NCI-H2196 (cell line): Measurements from ENCODE around the gene THRAP3.

Experiments
- DNase-seq: peaks from one replicate; lab custom pipeline; 2025; ENCODE audit not compliant: unreplicated experiment; lab: John Stamatoyannopoulos, UW

THRAP3 gene

GRCh38 chr1:36323636-36324352, 99.6 kb downstream of the THRAP3 start, which contains the start of gene EVA1B:
TSS of gene EVA1B (minus strand) at chr1:36323645. CDS start at chr1:36323037, 608 bp downstream.
- DNase-seq, result no peak

GRCh38 chr1:36324353-36324703, 100.1 kb downstream of the THRAP3 start:
- no peak for DNase-seq

GRCh38 chr1:36326499-36326898, 102.3 kb downstream of the THRAP3 start:
- no peak for DNase-seq

GRCh38 chr1:36327421-36328087, 103.3 kb downstream of the THRAP3 start:
- DNase-seq, result no peak

- DNase-seq, result no peak
Observed at GRCh38 chr1:36328088-36328480, 103.8 kb downstream of the THRAP3 start.

GRCh38 chr1:36328713-36329112, 104.5 kb downstream of the THRAP3 start:
- DNase-seq, result peak; percentile 38

- DNase-seq, result no peak
Observed at GRCh38 chr1:36329817-36330216, 105.6 kb downstream of the THRAP3 start.

GRCh38 chr1:36330940-36331339, 106.7 kb downstream of the THRAP3 start:
- DNase-seq, result no peak

- no peak for DNase-seq
Observed at GRCh38 chr1:36337830-36338229, 113.6 kb downstream of the THRAP3 start.

- DNase-seq, result peak; percentile 25
Observed at GRCh38 chr1:36339215-36339614, 115.0 kb downstream of the THRAP3 start.

- no peak for DNase-seq
Observed at GRCh38 chr1:36339615-36340014, 115.4 kb downstream of the THRAP3 start.

GRCh38 chr1:36341626-36342320, 117.5 kb downstream of the THRAP3 start:
- DNase-seq, result no peak

- DNase-seq, result peak; percentile 23
Observed at GRCh38 chr1:36342426-36343185, 118.4 kb downstream of the THRAP3 start.

GRCh38 chr1:36343651-36344394, 119.6 kb downstream of the THRAP3 start:
- DNase-seq, result no peak

- DNase-seq, result no peak
Observed at GRCh38 chr1:36344395-36344680, 120.1 kb downstream of the THRAP3 start.

GRCh38 chr1:36345353-36345752, 121.1 kb downstream of the THRAP3 start:
- DNase-seq, result no peak

- DNase-seq, result no peak
Observed at GRCh38 chr1:36346741-36347370, 122.6 kb downstream of the THRAP3 start.

- DNase-seq, result no peak
Observed at GRCh38 chr1:36349241-36349671, 125.0 kb downstream of the THRAP3 start.

GRCh38 chr1:36349839-36350238, 125.6 kb downstream of the THRAP3 start:
- DNase-seq, result no peak

GRCh38 chr1:36350659-36351226, 126.5 kb downstream of the THRAP3 start:
- DNase-seq, result no peak
